SK-N-DZ (cell line): ENCODE data around the gene PHRF1.
A peak's percentile ranks its signal among the peaks of the same experiment; 100 is the strongest.

Source experiments
- DNase-seq: peaks from one replicate; pipeline ENCODE4 v3.0.0-alpha.2; 2015; ENCODE audit warnings: low spot score

Gene PHRF1

GRCh38 chr11:556662-557256 lies 19.5 kb upstream of the PHRF1 start:
- no peak for DNase-seq

GRCh38 chr11:557328-558132 lies 18.7 kb upstream of the PHRF1 start:
- no peak for DNase-seq

GRCh38 chr11:558503-558902 lies 17.8 kb upstream of the PHRF1 start:
- DNase-seq: no peak

DNA sequence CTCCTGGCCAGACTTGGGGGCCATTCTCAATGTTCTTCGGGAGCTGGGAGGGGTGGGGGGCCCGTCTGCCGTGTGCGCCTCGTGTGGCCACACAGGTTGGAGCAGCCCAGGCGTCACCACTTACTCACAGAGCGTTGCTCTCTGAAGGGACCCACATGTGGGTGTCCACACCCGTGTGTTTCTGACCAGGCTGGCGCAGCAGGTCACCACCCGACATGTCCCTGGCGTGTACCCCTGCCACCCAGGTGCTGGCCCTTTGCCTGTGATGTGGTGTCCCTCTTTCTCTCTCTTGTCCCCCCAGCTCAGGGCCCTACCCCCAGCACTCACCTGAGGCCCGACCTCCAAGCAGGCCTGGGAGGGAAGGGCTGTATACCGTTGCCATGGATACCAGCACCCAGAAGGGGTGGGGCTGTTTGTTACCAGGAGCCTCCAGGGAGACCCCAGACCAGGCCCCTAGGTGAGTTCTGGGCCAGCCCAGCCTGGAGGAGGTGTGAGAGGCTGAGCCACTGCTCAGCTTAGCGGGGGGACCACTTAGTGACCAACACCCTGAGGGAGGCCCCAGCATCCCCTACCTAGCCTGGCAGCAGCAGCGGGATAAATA lies 17.1 kb upstream of the PHRF1 start:
- no peak for DNase-seq

DNA sequence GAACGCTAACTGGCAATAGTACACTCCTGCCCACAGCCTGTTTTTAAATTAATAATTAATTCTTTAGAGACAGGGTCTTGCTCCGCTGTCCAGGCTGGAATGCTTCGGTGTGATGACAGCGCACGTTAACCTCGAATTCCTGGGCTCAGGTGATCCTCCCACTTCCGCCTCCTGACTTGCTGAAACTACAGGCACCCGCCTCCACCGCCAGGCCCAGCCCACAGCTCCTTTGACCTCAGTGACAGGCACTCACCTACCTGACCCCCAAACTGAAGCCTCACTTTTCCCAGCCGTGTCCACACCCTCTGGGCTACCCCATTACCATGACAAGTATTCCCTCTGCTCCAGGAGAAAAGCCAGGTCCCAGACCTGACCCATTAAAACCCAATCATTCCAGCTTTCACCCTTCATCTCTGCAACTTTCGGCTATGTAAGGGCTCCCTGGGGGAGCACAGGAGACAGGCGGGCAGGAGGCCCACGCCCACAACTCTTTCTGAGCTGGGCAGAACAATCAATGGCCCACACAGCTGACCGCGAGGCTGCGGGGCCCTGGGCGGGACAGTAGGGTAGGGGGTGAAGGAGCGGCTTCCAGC lies 16.5 kb upstream of the PHRF1 start:
- no peak for DNase-seq

DNA sequence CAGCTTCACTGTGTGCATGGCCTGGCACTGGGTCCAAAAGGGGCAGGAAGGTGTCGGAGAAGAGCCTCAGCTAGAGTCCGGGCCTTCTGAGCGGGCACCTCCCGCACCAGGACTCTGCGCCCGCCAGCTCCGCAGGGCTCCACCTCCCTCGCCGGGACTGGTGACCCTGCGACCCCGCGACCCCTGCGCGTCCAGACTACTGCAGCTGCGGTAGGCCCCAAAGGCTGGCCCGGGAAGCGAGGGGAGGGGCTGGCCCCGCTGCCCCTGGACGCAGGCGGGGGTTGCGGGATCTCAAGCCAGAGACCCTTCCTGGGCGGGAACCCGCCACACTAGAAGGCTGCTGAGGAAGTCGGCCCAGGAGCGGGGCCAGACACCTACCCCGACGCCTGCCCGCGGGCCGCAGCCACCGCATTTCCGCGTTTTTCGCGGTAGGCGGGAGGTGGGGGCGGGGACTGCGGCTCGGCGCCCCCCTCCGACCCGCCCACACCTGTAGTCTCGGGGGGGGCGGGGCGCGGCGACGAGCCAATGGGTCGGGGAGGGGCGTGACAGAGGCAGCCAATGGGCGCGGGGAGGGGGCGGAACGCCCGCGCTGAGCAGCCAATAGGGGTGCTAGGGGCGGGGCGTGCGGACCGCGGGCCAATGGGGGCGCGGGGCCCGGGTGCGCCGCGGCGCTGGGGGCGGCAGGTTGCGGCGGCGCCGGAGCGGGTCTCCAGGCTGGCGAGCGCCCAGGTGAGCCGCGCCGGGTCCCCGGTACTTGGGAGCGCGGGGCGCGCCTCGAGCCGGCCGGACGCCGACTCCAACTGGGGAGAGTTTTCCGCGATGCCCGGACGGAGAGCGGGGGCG lies 15.7 kb upstream of the PHRF1 start, which contains the start of the genes LMNTD2 and RASSF7:
TSS of gene LMNTD2 (minus strand) at position 434 of the 843 bp plus-strand sequence. CDS start at position 412, 22 bp downstream.
TSS of gene RASSF7 (plus strand) at position 666 of the 843 bp plus-strand sequence. CDS start 799 bp downstream, outside the sequence.
- peak; percentile 84 for DNase-seq

GRCh38 chr11:561148-562003 lies 14.9 kb upstream of the PHRF1 start:
- no peak for DNase-seq

- no peak for DNase-seq
These were observed 14.1 kb upstream of the PHRF1 start for GRCh38 chr11:562046-562645.

DNA sequence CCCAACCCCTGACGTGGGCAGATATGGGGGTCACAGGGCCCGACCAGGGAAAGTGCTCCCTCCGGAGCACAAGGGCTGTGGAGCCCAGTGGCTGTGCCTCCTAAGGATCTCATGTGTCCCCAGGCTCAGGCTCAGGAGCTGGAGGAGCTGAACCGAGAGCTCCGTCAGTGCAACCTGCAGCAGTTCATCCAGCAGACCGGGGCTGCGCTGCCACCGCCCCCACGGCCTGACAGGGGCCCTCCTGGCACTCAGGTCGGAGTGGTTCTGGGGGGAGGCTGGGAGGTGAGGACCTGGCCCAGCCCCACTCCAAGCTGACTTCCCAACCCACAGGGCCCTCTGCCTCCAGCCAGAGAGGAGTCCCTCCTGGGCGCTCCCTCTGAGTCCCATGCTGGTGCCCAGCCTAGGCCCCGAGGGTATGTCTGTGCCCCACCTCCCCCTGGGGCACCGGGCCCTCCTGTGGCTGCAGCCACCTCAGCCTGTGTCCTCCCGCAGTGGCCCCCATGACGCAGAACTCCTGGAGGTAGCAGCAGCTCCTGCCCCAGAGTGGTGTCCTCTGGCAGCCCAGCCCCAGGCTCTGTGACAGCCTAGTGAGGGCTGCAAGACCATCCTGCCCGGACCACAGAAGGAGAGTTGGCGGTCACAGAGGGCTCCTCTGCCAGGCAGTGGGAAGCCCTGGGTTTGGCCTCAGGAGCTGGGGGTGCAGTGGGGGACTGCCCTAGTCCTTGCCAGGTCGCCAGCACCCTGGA lies 13.0 kb upstream of the PHRF1 start:
- no peak for DNase-seq

GRCh38 chr11:563812-564578 lies 12.3 kb upstream of the PHRF1 start:
- DNase-seq: no peak

DNA sequence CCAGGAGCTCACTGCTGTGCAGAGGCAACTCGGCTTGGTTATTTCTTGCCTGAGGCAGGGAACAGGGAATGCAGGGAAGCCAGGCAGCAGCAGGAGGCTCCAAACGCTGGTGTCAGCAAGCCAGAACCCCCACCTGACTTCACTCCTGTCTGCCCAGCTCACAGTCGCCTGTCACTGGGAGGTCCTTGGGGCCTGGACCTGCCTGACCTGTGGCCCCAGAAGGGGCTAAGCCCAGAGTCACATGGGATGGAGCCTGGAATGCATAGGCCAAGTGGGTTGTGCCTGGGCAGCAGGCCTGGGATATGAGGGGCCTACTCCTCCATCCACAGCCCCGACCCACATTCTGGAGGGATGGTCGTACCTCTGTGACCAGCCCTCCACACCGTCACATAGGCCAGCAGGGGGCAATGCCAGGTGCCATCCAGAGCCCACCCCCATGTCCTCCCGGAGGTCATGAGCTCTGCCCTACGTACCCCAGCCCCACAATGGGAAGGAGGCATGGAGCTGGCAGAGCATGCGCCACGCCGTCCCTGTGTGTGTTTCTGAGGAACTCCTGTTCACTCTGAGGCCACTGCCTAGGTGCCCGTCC lies 10.3 kb upstream of the PHRF1 start:
- DNase-seq: no peak

GRCh38 chr11:567011-567628 lies 9.2 kb upstream of the PHRF1 start:
- no peak for DNase-seq

GRCh38 chr11:567629-568292 lies 8.5 kb upstream of the PHRF1 start:
- DNase-seq: no peak

- DNase-seq: peak; percentile 95
These were observed 7.7 kb upstream of the PHRF1 start for GRCh38 chr11:568306-569157.

- no peak for DNase-seq
These were observed 6.9 kb upstream of the PHRF1 start for GRCh38 chr11:569158-569885.
